ENCODE measurements around the gene COL6A3. TPM values are rescaled to one million over a fixed set of nuclear protein-coding genes. Genes with fewer than 3 reads are reported as not detected.

COL6A3 gene
- total RNA-seq, 1 donor from 2014 or later, result 0.41 TPM

- DNase-seq (ENCODE audit: low spot score), result no peak
- Mint-ChIP-seq H3K27ac (no peak overlapping the region), H3K9me3 (peaks cover 9% of the 10 kb centered on the region), H3K36me3 (no peaks in the 10 kb centered on the region), H3K4me1 (peaks cover 14% of the 10 kb centered on the region), H3K4me3 (no peak overlapping the region), H3K27me3 (ENCODE audit: insufficient read depth, low read depth) (peaks cover 5% of the 10 kb centered on the region)
- Histone ChIP-seq H3K4me2 (no peak overlapping the region), H3K36me3 (no peaks in the 10 kb centered on the region), H3K9me3 (ENCODE audit: low read depth) (no peaks in the 10 kb centered on the region), H3K9ac (no peak overlapping the region), H3K27ac (no peak overlapping the region), H3K4me1 (no peaks in the 10 kb centered on the region), H2AFZ (replicated peaks) (no peak overlapping the region), H4K20me1 (ENCODE audit: low read depth) (no peaks in the 10 kb centered on the region), H3K27me3 (no peaks in the 10 kb centered on the region), H3K79me2 (ENCODE audit: low read depth) (no peaks in the 10 kb centered on the region), H3K4me3 (no peak overlapping the region), H3F3A (ENCODE audit: low read depth) (no peaks in the 10 kb centered on the region)
- TF ChIP-seq EZH2phosphoT487 (IDR thresholded peaks at IDR 0.05) (no peak), EZH2 (IDR thresholded peaks at IDR 0.05) (no peak)
- TF ChIP-seq, protein P1, sequence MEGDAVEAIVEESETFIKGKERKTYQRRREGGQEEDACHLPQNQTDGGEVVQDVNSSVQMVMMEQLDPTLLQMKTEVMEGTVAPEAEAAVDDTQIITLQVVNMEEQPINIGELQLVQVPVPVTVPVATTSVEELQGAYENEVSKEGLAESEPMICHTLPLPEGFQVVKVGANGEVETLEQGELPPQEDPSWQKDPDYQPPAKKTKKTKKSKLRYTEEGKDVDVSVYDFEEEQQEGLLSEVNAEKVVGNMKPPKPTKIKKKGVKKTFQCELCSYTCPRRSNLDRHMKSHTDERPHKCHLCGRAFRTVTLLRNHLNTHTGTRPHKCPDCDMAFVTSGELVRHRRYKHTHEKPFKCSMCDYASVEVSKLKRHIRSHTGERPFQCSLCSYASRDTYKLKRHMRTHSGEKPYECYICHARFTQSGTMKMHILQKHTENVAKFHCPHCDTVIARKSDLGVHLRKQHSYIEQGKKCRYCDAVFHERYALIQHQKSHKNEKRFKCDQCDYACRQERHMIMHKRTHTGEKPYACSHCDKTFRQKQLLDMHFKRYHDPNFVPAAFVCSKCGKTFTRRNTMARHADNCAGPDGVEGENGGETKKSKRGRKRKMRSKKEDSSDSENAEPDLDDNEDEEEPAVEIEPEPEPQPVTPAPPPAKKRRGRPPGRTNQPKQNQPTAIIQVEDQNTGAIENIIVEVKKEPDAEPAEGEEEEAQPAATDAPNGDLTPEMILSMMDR (IDR thresholded peaks at IDR 0.05), result no peak
Observed at GRCh38 chr2:237280939-237281338, 133.0 kb downstream of the COL6A3 start.

GRCh38 chr2:237280229-237280628 lies 133.7 kb downstream of the COL6A3 start:
- no peaks in the 10 kb centered on the region for H3K36me3 ChIP-seq
- Mint-ChIP-seq H3K27me3 (ENCODE audit: insufficient read depth, low read depth) (peaks cover 5% of the 10 kb centered on the region), H3K27ac (no peak overlapping the region), H3K4me1 (peaks cover 14% of the 10 kb centered on the region), H3K36me3 (no peaks in the 10 kb centered on the region), H3K9me3 (peaks cover 9% of the 10 kb centered on the region), H3K4me3 (no peak overlapping the region)
- no peak overlapping the region for H3K9ac ChIP-seq
- no peak for DNase-seq (ENCODE audit: low spot score)
- H3K27me3 ChIP-seq, result no peaks in the 10 kb centered on the region
- no peak overlapping the region for H3K27ac ChIP-seq
- no peak overlapping the region for H3K4me3 ChIP-seq
- H3K9me3 ChIP-seq (ENCODE audit: low read depth), result no peaks in the 10 kb centered on the region
- no peaks in the 10 kb centered on the region for H3K79me2 ChIP-seq (ENCODE audit: low read depth)
- no peaks in the 10 kb centered on the region for H3K4me1 ChIP-seq
- no peaks in the 10 kb centered on the region for H3F3A ChIP-seq (ENCODE audit: low read depth)
- no peaks in the 10 kb centered on the region for H4K20me1 ChIP-seq (ENCODE audit: low read depth)
- no peak overlapping the region for H2AFZ ChIP-seq (replicated peaks)
- TF ChIP-seq, protein P1 (IDR thresholded peaks at IDR 0.05), result no peak
- TF ChIP-seq EZH2 (IDR thresholded peaks at IDR 0.05) (no peak), EZH2phosphoT487 (IDR thresholded peaks at IDR 0.05) (no peak)
- no peak overlapping the region for H3K4me2 ChIP-seq

GRCh38 chr2:237279012-237279768 lies 134.8 kb downstream of the COL6A3 start:
- Histone ChIP-seq H4K20me1 (ENCODE audit: low read depth) (no peaks in the 10 kb centered on the region), H3F3A (ENCODE audit: low read depth) (no peaks in the 10 kb centered on the region), H3K4me3 (no peak overlapping the region), H3K27ac (no peak overlapping the region), H3K9me3 (ENCODE audit: low read depth) (no peaks in the 10 kb centered on the region), H3K4me2 (no peak overlapping the region), H3K4me1 (no peaks in the 10 kb centered on the region), H3K36me3 (no peaks in the 10 kb centered on the region), H3K79me2 (ENCODE audit: low read depth) (no peaks in the 10 kb centered on the region), H3K9ac (no peak overlapping the region), H2AFZ (replicated peaks) (no peak overlapping the region), H3K27me3 (no peaks in the 10 kb centered on the region)
- H3K4me1 Mint-ChIP-seq, result peaks cover 14% of the 10 kb centered on the region
- TF ChIP-seq EZH2phosphoT487 (IDR thresholded peaks at IDR 0.05), result no peak
- TF ChIP-seq EZH2 (IDR thresholded peaks at IDR 0.05), result no peak
- TF ChIP-seq, protein P1 (IDR thresholded peaks at IDR 0.05), result no peak
- no peak for DNase-seq (ENCODE audit: low spot score)
- H3K27me3 Mint-ChIP-seq (ENCODE audit: insufficient read depth, low read depth), result peaks cover 5% of the 10 kb centered on the region
- no peak overlapping the region for H3K27ac Mint-ChIP-seq
- no peak overlapping the region for H3K4me3 Mint-ChIP-seq
- no peaks in the 10 kb centered on the region for H3K36me3 Mint-ChIP-seq
- H3K9me3 Mint-ChIP-seq, result peaks cover 9% of the 10 kb centered on the region

All from neural progenitor cell (in vitro differentiated cells).